HG02623 (cell line): ENCODE measurements around the gene CRACR2A.

ENCODE experiments used
- ATAC-seq: cut with Tn5 transposase; IDR thresholded peaks from one replicate; pipeline ENCODE4 v1.9.1; 2021; ENCODE audit warnings: moderate library complexity; ENCODE audit not compliant: unreplicated experiment

The CRACR2A gene

GRCh38 chr12:3684449-3685051 lies 68.4 kb downstream of the CRACR2A start:
- no peak for ATAC-seq

GRCh38 chr12:3683670-3684069 lies 69.2 kb downstream of the CRACR2A start:
- ATAC-seq, result no peak

GRCh38 chr12:3681595-3682061 lies 71.3 kb downstream of the CRACR2A start:
- no peak for ATAC-seq

GRCh38 chr12:3680919-3681594 lies 71.9 kb downstream of the CRACR2A start:
- no peak for ATAC-seq

GRCh38 chr12:3679831-3680230 lies 73.1 kb downstream of the CRACR2A start:
- ATAC-seq, result no peak

DNA sequence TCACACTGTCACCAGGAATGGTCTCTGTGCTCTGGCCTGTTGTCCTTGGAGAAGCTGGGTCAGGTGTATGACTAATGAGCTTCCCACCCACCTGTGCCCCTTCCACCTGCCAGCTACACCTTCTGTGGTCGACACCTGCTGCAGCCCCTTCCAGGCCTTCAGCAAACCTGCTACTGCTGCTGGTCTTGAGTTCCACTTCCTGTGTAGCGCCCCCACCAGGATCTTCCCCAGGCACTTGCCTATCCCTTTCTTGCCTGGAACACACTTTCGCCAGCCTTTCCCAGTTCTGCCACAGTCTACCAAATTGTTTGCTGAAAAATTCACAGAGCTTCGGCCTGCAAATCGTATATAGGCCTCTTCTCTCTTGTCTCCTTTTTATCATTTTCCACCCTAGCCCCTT lies 75.3 kb downstream of the CRACR2A start:
- ATAC-seq, result no peak

DNA sequence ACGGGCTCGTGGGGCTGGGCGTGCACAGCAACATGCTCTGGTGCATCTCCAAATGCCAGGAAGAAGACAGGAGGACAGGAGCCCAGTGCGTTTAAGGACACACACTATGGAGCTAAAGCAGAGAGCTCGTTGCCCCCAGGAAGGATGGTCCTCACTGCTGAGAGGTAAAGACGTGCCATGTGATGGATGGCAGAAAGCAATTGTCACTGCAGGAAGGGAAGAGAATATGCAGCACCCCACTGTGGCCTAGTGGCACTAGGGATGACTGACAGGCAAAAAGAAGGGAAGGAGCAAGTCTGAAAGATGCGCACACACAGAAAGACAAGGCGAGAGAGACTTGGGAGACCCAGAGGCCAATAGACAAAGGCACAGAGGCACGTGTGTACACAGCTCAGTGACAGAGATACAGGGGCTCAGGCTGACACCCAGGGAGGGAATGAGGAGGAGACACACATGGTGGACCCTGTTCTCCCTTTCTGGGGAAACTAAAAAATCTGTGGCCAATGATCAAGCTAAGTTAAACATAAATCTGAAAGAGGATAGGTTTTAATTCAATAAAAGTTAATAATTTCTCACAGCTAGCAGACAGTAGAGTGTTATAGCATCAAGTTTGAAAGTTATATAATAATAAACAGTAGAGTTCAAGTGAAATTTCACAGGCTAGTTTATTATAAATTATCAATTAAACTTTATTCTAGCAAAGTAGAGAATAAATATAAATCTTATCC lies 78.8 kb downstream of the CRACR2A start:
- ATAC-seq, result no peak

GRCh38 chr12:3672113-3672509 lies 80.8 kb downstream of the CRACR2A start:
- no peak for ATAC-seq

DNA sequence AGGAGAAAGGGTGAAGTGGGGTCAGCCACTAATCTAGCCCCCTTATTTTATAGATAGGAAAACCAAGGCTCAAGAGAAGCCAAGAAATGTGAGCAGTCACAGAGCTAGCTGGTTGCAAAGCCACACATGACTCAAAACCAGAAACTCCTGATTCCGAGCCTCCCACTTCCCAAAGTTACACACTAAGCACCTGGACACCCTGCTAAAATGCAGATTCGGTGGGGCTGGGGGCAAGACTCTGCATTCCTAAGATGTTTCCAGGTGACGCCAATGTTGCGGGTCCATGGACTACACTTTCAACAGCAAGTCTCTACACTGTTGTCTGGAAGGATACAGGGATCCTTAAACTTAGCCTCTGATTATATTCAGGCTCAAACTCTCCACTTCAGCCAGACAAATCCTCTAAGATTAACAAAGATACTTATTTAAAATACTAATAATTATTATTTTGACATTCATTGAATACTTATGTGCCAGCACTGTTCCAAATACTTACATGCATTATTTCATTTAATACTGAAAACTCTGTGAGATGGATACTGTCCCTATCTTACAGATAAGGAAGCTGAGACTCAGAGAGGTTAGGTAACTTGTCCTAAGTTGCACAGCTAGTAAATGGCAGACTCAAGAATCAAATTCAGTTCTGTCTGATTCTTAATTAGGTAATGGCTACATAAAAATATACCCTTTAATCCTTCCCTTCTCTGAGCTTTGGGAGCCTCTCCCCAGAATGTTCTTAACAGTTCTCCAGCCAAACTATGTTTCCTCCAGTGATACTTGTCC lies 81.4 kb downstream of the CRACR2A start:
- no peak for ATAC-seq

DNA sequence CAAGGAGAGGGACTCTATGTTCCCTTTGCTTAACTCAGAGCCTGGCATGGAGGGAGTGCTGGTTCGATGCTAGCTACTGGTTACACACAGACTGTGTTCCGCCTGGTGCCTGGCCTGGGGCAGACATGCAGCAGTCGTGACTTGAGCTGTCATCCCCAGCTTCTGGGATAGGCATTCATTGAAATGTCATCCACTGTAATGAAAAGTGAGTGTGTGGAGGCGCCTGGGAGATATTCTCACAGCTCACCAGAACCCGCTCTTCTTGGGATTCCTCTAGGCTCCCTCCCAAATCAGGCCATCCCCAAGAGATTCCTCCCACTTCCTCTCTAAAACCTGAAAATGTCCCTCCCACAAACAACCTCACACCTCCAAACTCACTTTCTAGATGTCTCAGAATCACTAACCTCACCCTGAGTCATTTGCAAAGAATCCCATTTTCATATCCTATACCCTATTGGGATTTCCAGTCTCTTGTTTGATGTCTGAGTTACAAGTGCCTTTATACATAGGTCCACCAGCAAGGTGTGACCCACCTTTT lies 82.8 kb downstream of the CRACR2A start:
- ATAC-seq, result no peak

DNA sequence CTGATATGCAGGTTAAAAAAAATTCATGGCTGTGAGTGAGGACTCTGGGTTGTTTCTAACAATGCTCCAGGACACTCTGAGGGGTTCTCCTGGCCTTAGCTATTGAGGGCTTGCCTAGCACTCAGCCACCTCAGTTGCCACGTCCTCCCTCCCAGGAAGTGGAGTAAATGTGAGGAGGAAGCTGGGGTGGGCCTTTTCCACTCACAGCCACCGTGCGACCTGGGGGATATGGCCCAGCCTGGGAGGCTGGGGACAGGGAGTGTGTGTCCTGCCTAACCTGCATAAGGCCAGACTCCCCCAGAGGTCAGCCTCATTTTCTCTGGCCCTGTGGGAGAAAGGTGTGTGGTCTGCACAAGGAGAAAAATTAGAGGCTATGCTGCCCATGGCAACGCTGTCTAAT lies 83.3 kb downstream of the CRACR2A start:
- no peak for ATAC-seq

GRCh38 chr12:3668479-3669165 lies 84.3 kb downstream of the CRACR2A start:
- ATAC-seq, result no peak

DNA sequence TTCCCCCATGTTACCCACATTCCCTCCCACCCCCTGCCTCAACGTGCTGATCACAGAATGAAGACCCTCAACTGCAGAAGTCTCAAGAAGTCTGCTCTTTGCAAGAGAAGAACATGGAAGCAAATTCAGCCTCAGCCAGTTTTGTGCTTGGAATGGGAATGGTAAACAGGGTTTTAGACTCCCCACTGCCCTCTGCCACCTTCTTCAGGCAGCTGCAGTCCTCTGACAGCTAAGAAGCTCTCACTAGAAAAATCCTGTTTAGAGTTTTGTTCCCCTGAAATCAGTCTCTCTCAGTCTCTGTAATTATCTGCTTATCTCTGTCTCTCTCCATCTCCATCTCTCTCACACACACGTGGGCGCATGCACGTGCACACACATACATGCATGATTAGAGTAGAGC lies 85.4 kb downstream of the CRACR2A start:
- ATAC-seq, result no peak

GRCh38 chr12:3666441-3666840 lies 86.5 kb downstream of the CRACR2A start:
- ATAC-seq, result no peak

GRCh38 chr12:3662521-3662921 lies 90.4 kb downstream of the CRACR2A start:
- no peak for ATAC-seq

- ATAC-seq, result no peak
These were observed 91.9 kb downstream of the CRACR2A start for GRCh38 chr12:3661028-3661427.

DNA sequence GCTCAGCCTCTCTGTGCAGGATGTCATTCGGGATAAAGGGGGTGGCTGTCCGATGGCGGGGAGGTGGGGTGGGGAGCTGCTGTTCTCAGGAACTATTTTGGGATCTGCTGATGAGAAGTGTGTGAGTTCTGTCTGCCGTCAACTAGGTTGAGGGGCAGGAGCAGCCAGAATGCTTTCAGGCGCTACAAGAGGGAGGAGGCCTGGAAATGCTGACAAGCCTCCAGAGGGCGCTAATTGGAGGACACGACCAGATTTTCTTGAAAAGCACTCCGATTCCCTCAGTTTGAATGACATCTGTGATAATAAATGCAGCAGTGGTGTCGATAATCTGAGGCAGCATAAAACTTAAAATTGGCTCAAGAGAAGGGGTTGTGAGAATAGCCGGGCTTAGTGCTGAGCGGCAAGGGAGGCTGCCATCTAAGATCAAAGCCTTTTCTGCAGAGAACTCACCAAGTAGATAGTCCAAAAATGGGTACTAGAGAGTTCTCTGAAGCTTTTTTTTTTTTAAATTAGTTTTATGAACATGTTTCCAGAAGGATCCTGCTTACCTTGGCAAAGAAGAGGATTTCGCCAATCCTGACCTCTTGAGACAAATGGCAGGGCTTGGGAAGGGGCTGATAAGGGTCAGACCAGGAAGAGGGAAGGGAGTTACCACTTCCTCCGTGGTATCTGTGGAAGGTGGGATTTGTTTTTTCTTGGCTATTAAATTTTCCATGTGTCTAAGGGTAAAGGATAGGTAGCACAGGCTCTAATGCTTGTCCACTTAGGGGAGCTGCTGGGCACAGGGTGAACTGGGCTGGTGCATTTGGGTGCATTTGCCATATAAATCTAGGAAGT lies 94.4 kb downstream of the CRACR2A start:
- ATAC-seq, result no peak

DNA sequence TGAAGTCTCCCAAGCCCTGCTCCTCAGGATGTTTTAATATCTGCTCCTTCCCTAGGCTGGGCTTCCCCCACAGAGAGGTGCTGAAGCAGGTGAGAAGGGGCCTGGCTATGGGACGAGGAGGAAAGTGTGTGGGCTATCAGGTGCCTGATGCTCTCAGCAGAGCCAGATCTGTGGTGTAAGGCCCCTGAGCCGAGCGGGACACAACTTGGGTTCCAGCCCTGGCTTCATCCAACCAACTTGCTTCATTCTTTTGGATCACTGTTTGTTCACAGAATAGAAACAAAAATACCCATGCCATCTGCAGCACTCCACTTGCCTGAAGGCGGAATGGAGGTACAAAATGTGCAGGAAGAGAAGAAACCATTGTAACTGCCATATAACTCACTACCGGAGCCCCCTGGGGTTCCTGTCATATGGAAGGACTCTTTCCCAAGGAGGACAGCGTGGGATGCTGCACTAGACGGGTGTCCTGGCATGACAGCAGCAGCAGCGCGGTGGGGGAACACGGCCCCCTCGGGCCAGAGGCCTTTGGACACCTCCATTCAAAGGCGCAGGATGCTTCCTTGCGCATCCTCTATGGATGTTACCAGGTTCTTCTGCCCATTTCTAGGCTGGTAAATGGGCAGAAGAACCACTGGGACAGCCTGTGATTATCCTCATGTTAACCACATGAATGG lies 95.8 kb downstream of the CRACR2A start:
- no peak for ATAC-seq

DNA sequence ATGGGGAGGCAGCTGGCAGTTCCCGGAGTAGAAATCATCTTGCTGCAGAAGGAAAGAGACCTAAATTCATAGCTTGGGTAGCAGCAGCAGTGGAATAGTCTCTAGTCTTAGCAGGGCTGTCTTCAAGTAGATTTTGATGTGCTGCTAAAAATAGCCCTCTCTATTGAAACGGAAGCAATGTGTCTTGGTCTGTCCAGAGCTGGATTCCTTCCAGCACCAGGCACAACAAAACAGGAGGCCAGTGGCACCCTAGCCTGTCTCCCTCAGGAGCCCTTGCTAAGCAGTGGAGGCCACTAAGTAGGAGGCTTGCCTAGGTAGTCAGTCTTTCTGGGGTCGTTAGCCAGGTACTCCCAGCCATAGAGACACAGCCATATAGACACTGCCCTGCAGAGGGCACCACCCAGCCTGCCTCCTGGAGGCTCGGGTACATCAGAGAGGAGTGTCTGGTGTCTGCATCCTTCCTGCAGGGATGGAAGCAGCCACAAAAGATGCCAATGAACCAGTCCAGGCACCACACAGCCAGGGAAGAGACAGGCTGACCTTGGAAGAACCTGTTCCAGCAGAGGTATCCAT lies 97.5 kb downstream of the CRACR2A start:
- no peak for ATAC-seq
